NB4 (cell line): ENCODE results near the gene LY6G6F.

Experiments
- DNase-seq: peaks from one replicate; pipeline ENCODE4 v3.0.0; 2010; ENCODE audit warnings: low read depth
- H3K4me3 ChIP-seq: one replicate; pipeline ENCODE4 v1.5.1; 2011; ENCODE audit warnings: mild to moderate bottlenecking, low read depth, low read length, moderate library complexity
- MYC ChIP-seq: IDR thresholded peaks from 2 replicates; pipeline ENCODE4 v1.6.1; 2011; ENCODE audit warnings: low read depth, low read length
- POLR2A ChIP-seq: IDR thresholded peaks from 2 replicates; pipeline ENCODE4 v1.6.1; 2011; ENCODE audit warnings: mild to moderate bottlenecking; ENCODE audit not compliant: insufficient read length; ENCODE audit errors: extremely low read depth
- TF ChIP-seq, protein P1 (sequence below): IDR thresholded peaks from 2 replicates; pipeline ENCODE4 v1.6.1; 2011; ENCODE audit warnings: low read depth, low read length
- TF ChIP-seq, protein P2 (sequence below): IDR thresholded peaks from one replicate; pipeline ENCODE4 v1.5.1; 2012; ENCODE audit warnings: low read depth, low read length

Gene LY6G6F

DNA sequence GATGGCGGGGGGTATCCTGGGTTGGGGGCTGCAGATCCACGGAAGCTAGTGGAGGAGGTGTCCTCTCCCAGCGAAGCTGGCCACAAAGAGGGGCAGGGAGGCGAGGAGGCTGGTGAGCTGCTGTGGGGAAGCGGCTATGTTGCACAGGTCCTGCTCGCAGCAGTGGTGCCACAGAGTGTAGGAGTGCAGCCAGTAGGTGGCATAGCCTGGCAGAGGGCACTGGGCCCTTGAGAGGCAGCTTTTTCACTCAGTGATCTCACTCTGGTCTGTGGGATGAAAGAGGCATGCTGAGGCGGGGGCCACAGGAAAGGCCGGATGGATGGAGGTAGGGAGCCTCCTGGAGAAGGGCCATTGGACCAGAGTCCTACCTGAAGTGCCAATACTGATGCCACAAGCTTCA, 5.6 kb downstream of the LY6G6F start:
- H3K4me3 ChIP-seq, result no peak overlapping the region
- TF ChIP-seq, protein P1, sequence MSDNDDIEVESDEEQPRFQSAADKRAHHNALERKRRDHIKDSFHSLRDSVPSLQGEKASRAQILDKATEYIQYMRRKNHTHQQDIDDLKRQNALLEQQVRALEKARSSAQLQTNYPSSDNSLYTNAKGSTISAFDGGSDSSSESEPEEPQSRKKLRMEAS, result no peak
- TF ChIP-seq MYC, result no peak
- TF ChIP-seq, protein P2, sequence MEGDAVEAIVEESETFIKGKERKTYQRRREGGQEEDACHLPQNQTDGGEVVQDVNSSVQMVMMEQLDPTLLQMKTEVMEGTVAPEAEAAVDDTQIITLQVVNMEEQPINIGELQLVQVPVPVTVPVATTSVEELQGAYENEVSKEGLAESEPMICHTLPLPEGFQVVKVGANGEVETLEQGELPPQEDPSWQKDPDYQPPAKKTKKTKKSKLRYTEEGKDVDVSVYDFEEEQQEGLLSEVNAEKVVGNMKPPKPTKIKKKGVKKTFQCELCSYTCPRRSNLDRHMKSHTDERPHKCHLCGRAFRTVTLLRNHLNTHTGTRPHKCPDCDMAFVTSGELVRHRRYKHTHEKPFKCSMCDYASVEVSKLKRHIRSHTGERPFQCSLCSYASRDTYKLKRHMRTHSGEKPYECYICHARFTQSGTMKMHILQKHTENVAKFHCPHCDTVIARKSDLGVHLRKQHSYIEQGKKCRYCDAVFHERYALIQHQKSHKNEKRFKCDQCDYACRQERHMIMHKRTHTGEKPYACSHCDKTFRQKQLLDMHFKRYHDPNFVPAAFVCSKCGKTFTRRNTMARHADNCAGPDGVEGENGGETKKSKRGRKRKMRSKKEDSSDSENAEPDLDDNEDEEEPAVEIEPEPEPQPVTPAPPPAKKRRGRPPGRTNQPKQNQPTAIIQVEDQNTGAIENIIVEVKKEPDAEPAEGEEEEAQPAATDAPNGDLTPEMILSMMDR, result no peak
- no peak for TF ChIP-seq POLR2A
- no peak for DNase-seq

DNA sequence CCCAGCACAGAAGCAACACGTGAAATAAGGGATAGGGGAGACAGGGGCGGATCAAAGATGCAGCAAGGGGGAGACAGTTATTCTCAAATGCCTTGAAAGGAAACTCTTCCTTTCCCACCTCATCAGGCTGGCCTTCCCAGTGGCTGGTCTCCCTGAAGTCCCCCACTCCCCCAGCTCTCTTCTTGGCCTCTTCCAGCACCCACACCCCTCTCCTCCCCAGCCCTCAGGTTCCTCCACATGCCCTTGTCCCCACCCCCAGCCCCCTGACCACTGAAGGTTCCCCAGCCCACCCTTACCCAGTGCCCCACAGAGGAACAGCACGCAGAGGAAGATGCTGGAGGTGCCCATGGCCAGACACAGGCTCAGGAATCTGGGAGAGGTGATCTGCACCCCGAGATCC, 6.8 kb downstream of the LY6G6F start:
- TF ChIP-seq, protein P2, result no peak
- TF ChIP-seq, protein P1, result no peak
- TF ChIP-seq POLR2A (no peak), MYC (no peak)
- no peak for DNase-seq
- H3K4me3 ChIP-seq, result no peak overlapping the region

DNA sequence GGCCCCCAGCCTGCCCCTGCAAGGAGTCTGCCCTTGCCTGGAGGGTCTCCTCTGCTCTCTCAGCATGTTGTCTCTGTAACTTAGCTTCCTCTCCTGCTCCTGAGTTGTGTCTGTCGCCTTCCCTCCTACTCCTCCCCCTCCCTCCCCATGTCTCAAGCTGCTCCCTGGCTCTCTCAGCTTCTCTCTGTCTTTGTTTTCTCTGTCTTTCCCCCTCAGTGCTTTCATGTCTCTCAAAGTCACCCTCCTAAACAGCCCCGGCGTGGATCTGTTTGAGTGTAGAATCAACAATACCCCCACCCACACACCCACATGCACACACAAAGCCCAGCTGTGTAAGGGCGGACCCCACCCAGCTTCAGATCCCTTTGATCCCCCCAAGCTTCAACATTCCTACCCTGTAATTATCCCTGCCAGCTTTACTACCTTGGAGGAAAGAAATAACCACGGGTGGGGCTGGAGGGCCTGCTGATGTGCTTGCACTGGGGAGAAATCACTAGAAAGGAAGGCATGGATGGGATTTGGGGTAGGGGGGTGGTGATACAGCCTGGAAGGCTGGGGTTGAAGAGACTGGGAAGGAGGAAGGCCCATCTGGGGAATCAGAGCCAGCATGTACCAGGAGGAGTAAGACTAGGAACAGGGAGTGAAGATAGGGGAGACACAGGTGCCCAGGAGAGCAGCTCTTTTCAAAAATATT, 7.5 kb downstream of the LY6G6F start:
- H3K4me3 ChIP-seq, result no peak overlapping the region
- TF ChIP-seq MYC, result no peak
- TF ChIP-seq, protein P2, result no peak
- TF ChIP-seq POLR2A, result no peak
- TF ChIP-seq, protein P1, result no peak
- DNase-seq, result no peak

DNA sequence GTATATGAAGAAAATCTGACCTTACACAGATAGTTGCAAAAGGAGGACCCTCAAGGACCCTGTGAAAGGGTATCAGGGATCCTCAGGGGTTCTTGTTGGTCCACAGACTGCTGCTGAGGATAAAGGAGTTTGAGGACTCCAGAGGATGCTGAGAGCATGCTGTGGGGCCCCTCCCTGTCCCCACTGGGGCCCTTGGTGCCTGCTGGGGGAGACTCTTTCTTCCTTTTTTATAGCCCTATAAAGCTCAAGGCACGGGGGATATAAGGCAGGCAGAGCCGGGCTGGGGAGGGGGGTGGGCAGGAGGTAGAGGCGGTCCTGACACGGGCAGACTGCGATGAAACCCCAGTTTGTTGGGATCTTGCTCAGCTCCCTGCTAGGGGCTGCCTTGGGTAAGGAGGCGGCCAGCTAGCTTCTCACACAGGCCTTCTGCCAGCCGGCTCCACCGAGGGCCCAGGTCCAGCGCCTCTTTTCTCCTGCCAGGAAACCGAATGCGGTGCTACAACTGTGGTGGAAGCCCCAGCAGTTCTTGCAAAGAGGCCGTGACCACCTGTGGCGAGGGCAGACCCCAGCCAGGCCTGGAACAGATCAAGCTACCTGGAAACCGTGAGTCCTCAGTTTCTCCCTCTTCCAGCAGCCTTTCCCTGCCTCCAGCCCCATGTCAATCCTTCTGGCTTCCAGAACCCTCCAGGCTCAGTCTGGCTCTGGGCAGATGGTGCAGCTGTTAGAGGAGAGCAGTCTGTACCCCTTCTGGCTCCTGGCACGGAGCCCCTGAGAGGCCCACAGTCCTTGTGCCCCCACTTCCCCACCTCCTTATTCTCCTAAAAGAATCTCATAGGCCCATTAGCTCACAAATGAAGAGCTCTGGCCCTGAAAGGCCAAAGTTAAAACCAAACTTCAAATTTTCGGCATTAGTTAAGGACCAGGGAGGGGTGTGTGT, 8.6 kb downstream of the LY6G6F start, which contains the start of gene LY6G6D:
Gene LY6G6D (plus strand): TSS at position 327 of the 937 bp plus-strand sequence. CDS start 8 bp downstream, at position 335.
- TF ChIP-seq, protein P2, result no peak
- TF ChIP-seq MYC, result no peak
- TF ChIP-seq POLR2A, result no peak
- TF ChIP-seq, protein P1, result no peak
- no peak within 1 kb of the TSS for H3K4me3 ChIP-seq
- DNase-seq, result no peak

DNA sequence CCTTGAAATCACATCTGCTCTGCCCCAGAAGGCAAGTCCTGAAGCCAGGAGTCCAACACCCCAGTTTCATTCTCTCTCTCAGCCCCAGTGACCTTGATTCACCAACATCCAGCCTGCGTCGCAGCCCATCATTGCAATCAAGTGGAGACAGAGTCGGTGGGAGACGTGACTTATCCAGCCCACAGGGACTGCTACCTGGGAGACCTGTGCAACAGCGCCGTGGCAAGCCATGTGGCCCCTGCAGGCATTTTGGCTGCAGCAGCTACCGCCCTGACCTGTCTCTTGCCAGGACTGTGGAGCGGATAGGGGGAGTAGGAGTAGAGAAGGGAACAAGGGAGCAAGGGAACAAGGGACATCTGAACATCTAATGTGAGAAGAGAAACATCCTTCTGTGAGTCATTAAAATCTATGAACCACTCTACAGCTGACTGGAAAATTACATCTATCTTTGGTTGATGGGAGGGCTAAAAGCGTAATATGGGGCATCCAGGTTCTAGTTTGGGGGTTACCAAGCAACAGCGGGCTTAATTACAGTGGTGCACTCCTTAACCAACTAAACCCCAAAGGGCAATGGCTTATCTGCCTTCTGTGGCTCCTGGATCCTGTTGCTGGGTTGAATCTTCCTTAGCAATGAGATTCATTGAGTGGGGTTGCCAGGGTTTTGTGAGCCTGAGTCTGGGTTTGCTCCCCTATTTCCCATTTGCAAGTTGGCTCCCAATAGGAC, 11.0 kb downstream of the LY6G6F start:
- DNase-seq, result no peak
- no peak for TF ChIP-seq POLR2A
- TF ChIP-seq MYC, result no peak
- TF ChIP-seq, protein P1, result no peak
- TF ChIP-seq, protein P2, result no peak
- H3K4me3 ChIP-seq, result no peak overlapping the region
